OCI-LY3 (cell line): ENCODE data around the gene ATP11B.

Experiments used
- H2AFZ ChIP-seq: fragments of 200-600, 300-600 bp; shearing (Covaris generic); 2 replicates; pipeline ENCODE4 v1.6.0; 2014; ENCODE audit warnings: antibody characterized with exemption, low read depth, low read length
- H3K27ac ChIP-seq: fragments of 200-600, 300-600 bp; sonication (generic); 2 replicates; pipeline ENCODE4 v1.5.1; 2014; ENCODE audit warnings: mild to moderate bottlenecking, low read length, moderate library complexity, mixed read lengths
- H3K27me3 ChIP-seq: fragments of 200-600, 300-600 bp; sonication (generic); 2 replicates; pipeline ENCODE4 v1.6.1; 2014; ENCODE audit warnings: low read depth, low read length, mixed read lengths
- H3K36me3 ChIP-seq: fragments of 200-600, 300-600 bp; sonication (generic); replicated peaks from 2 replicates; pipeline ENCODE3; 2014; ENCODE audit warnings: low read depth, low read length, mixed read lengths
- H3K4me1 ChIP-seq: fragments of 300-600, 200-600 bp; sonication (generic); 2 replicates; pipeline ENCODE4 v1.6.1; 2014; ENCODE audit warnings: low read length, mixed read lengths
- H3K4me2 ChIP-seq: fragments of 200-600, 300-600 bp; sonication (generic); 2 replicates; pipeline ENCODE4 v1.6.1; 2014; ENCODE audit warnings: low read length, mixed read lengths
- H3K4me3 ChIP-seq: fragments of 300-600, 200-600 bp; sonication (generic); 2 replicates; pipeline ENCODE4 v1.5.1; 2014; ENCODE audit warnings: antibody characterized with exemption, mild to moderate bottlenecking, low read length, moderate library complexity
- H3K79me2 ChIP-seq: fragments of 300-600, 200-600 bp; shearing (Covaris generic); 2 replicates; pipeline ENCODE4 v1.6.1; 2014; ENCODE audit warnings: mild to moderate bottlenecking, low read length, mixed read lengths
- H3K9ac ChIP-seq: fragments of 300-600, 200-600 bp; shearing (Covaris generic); 2 replicates; pipeline ENCODE4 v1.6.0; 2014; ENCODE audit warnings: mild to moderate bottlenecking, low read length, moderate library complexity
- H3K9me3 ChIP-seq: fragments of 200-600, 300-600 bp; shearing (Covaris generic); 2 replicates; pipeline ENCODE4 v1.6.1; 2014; ENCODE audit warnings: low read length, mixed read lengths; ENCODE audit not compliant: insufficient read depth
- H4K20me1 ChIP-seq: fragments of 200-600, 300-600 bp; sonication (generic); 2 replicates; pipeline ENCODE4 v1.6.1; 2016; ENCODE audit warnings: low read length, mixed read lengths; ENCODE audit not compliant: insufficient read depth
- EZH2phosphoT487 ChIP-seq: fragments of 200-600 bp; shearing (Covaris generic); IDR thresholded peaks from 2 replicates; pipeline ENCODE4 v1.6.1; 2018; ENCODE audit warnings: antibody characterized with exemption, mixed run types, low read depth
- TF ChIP-seq, protein P1 (sequence below): fragments of 200-600, 300-600 bp; sonication (generic); IDR thresholded peaks from 2 replicates; pipeline ENCODE4 v1.5.1; 2014; ENCODE audit warnings: antibody characterized with exemption, low read length, low read depth

ATP11B gene

DNA sequence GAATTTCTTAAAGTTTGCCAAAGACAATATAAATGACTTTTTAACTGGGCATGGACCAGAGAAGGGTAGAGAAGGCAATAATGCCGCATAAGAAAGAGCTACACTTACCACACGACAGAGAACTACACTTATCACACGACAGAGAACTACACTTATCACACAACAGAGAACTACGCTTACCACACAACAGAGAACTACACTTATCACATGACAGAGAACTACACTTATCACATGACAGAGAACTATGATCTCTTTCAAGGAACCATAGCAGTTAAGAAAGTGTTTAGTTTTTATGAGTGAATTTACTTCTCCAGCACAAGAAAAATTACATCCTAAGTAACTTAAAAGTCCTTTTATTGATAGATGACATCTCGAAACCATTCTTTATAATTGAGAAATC lies 155.0 kb downstream of the ATP11B start:
- no peaks in the 10 kb centered on the region for H4K20me1 ChIP-seq
- H3K4me2 ChIP-seq = peak overlapping the region; percentile 21; the same call in 1 of the 2 replicates
- H3K9ac ChIP-seq = no peak overlapping the region
- H3K27ac ChIP-seq = peak overlapping the region; percentile 47
- H2AFZ ChIP-seq = no peak overlapping the region
- peaks cover 22% of the 10 kb centered on the region for H3K79me2 ChIP-seq
- H3K4me3 ChIP-seq = no peak overlapping the region
- no peaks in the 10 kb centered on the region for H3K27me3 ChIP-seq
- TF ChIP-seq, protein P1, sequence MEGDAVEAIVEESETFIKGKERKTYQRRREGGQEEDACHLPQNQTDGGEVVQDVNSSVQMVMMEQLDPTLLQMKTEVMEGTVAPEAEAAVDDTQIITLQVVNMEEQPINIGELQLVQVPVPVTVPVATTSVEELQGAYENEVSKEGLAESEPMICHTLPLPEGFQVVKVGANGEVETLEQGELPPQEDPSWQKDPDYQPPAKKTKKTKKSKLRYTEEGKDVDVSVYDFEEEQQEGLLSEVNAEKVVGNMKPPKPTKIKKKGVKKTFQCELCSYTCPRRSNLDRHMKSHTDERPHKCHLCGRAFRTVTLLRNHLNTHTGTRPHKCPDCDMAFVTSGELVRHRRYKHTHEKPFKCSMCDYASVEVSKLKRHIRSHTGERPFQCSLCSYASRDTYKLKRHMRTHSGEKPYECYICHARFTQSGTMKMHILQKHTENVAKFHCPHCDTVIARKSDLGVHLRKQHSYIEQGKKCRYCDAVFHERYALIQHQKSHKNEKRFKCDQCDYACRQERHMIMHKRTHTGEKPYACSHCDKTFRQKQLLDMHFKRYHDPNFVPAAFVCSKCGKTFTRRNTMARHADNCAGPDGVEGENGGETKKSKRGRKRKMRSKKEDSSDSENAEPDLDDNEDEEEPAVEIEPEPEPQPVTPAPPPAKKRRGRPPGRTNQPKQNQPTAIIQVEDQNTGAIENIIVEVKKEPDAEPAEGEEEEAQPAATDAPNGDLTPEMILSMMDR = no peak
- no peak for TF ChIP-seq EZH2phosphoT487
- H3K4me1 ChIP-seq = peaks cover 8% of the 10 kb centered on the region
- peaks cover 42% of the 10 kb centered on the region for H3K36me3 ChIP-seq
- no peaks in the 10 kb centered on the region for H3K9me3 ChIP-seq

DNA sequence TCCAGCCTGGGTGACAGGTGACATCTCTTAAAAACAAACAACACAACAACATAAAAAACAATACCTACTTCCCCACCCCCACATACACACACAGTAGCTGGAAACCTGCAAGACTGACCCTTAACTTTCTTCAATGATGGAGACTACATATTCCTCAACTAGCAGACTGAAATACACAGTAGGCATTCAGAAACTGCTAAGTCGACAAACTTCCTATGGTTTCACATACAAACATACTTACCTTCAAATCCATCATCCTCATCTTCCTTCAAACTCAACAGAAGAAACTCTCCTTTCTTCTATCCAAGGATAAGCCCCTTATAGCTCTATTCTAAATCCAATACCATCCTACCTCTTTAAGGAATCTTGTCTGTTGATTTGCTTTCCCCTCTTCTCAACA lies 156.4 kb downstream of the ATP11B start:
- no peak overlapping the region for H3K9ac ChIP-seq
- no peak overlapping the region for H3K4me3 ChIP-seq
- no peak overlapping the region for H2AFZ ChIP-seq
- H4K20me1 ChIP-seq = no peaks in the 10 kb centered on the region
- peaks cover 31% of the 10 kb centered on the region for H3K79me2 ChIP-seq
- peaks cover 17% of the 10 kb centered on the region for H3K4me1 ChIP-seq
- H3K4me2 ChIP-seq = no peak overlapping the region
- no peak overlapping the region for H3K27ac ChIP-seq
- no peaks in the 10 kb centered on the region for H3K9me3 ChIP-seq
- H3K36me3 ChIP-seq = peaks cover 48% of the 10 kb centered on the region
- no peak for TF ChIP-seq EZH2phosphoT487
- TF ChIP-seq, protein P1 = no peak
- H3K27me3 ChIP-seq = no peaks in the 10 kb centered on the region

DNA sequence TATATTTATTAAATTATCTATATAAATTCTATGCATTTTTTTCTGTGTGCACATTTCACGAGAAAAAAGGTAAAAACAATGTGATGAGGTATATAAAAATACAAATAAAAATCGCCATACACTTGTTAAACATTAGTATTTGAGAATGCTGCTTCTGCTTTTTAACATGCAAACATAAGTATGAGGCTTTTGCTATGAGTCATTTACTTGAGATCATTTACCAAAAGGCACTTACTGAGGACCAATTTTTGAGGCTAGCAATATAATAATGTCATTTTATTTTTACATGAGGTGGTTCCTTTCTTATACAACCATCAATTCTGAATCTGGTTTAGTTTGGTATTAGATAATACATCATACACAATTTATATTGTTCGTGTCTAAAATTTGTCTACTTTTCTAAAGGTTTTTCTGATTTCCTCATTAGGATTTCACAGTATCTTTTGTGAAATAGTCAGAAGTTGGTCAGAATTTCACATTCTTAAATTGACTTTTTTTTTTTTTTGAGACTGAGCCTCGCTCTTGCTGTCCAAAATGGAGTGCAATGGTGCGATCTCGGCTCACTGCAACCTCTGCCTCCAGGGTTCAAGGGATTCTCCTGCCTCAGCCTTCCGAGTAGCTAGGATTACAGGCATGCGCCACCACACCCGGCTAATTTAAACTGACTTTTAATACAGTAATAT lies 161.4 kb downstream of the ATP11B start:
- Histone ChIP-seq H3K27ac (peak overlapping the region; percentile 93), H3K4me1 (peaks cover 24% of the 10 kb centered on the region), H3K36me3 (peaks cover 39% of the 10 kb centered on the region), H3K79me2 (peaks cover 66% of the 10 kb centered on the region), H2AFZ (no peak overlapping the region), H3K4me2 (peak overlapping the region; percentile 73), H3K27me3 (no peaks in the 10 kb centered on the region), H3K9me3 (no peaks in the 10 kb centered on the region), H3K9ac (peak overlapping the region; percentile 50), H4K20me1 (no peaks in the 10 kb centered on the region), H3K4me3 (peak overlapping the region; percentile 51)
- TF ChIP-seq, protein P1 = no peak
- TF ChIP-seq EZH2phosphoT487 = no peak

DNA sequence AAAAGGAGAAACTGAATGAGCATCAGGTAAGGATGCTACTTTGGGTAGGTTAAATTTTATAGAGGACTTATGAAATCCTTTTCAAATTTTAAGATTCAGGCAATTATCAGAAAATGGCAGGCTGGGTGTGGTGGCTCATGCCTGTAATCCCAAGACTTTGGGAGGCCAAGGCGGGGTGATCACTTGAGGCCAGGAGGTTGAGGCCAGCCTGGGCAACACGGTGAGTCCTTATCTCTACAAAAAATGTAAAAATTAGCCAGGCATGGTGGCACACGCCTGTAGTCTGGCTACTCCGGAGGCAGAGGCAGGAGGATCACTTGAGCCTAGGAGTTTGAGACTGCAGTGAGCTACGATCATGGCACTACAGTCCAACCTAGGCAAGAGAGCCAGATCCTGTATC lies 163.9 kb downstream of the ATP11B start:
- H3K9ac ChIP-seq = no peak overlapping the region
- H3K36me3 ChIP-seq = peaks cover 48% of the 10 kb centered on the region
- H3K4me3 ChIP-seq = no peak overlapping the region
- TF ChIP-seq, protein P1 = no peak
- no peak for TF ChIP-seq EZH2phosphoT487
- H2AFZ ChIP-seq = no peak overlapping the region
- H4K20me1 ChIP-seq = no peaks in the 10 kb centered on the region
- H3K9me3 ChIP-seq = no peaks in the 10 kb centered on the region
- no peak overlapping the region for H3K27ac ChIP-seq
- no peak overlapping the region for H3K4me2 ChIP-seq
- H3K79me2 ChIP-seq = peaks cover 72% of the 10 kb centered on the region
- H3K27me3 ChIP-seq = no peaks in the 10 kb centered on the region
- peaks cover 34% of the 10 kb centered on the region for H3K4me1 ChIP-seq
